A549 (cell line): ENCODE data around the gene SNX30. TPM values are rescaled to one million over a fixed set of nuclear protein-coding genes. Genes with fewer than 3 reads are reported as not detected.

Source experiments
- ATAC-seq, 2 experiments: fragments of 200-7000 bp in 1 of 2; fragments of >200 bp in 1 of 2; cut with Nextera tagmentation in 1 of 2; cut with Tn5 transposase in 1 of 2; 3 replicates each; pipeline versions ENCODE4 v1.8.0 to v1.9.1; 2018 to 2020; ENCODE audit warnings: mild to moderate bottlenecking in 1 of 2, moderate library complexity in 1 of 2
- CTCF ChIA-PET: fragments of 300-600 bp; sonication (Branson Sonifier 250); formaldehyde crosslinking; extraction: SDS; loops from one replicate; lab custom pipeline; 2021; ENCODE audit warnings: antibody characterized with exemption, inconsistent platforms; lab: Yijun Ruan, JAX
- POLR2A ChIA-PET: fragments of 350-600 bp; formaldehyde crosslinking; extraction: SDS; loops from one replicate; lab custom pipeline; 2021; ENCODE audit warnings: antibody characterized with exemption, inconsistent platforms; lab: Yijun Ruan, JAX
- DNase-seq, 2 experiments: peaks; one replicate each; pipeline versions ENCODE4 v3.0.0 to v3.0.0-alpha.2; 2011 to 2016; ENCODE audit warnings: low read depth in 1 of 2, low spot score in 1 of 2
- FAIRE-seq: peaks from 2 replicates; lab custom pipeline; 2011; peaks lifted over from hg19 to GRCh38; lab: Jason Lieb, UNC
- H3K27ac ChIP-seq, 2 experiments: fragments of >200 bp; sonication (Bioruptor Twin); formaldehyde crosslinking; 3 replicates each; pipeline ENCODE4 v1.5.1; 2016 to 2017
- H3K4me1 ChIP-seq: fragments of >200 bp; sonication (Bioruptor Twin); formaldehyde crosslinking; 3 replicates; pipeline ENCODE4 v1.6.1; 2016
- H3K4me2 ChIP-seq: fragments of >200 bp; sonication (Bioruptor Twin); formaldehyde crosslinking; 3 replicates; pipeline ENCODE4 v1.6.1; 2016
- H3K4me3 ChIP-seq: fragments of >200 bp; sonication (Bioruptor Twin); formaldehyde crosslinking; 3 replicates; pipeline ENCODE4 v1.5.1; 2016
- H3K9me3 ChIP-seq: fragments of >200 bp; sonication (Bioruptor Twin); formaldehyde crosslinking; 3 replicates; pipeline ENCODE4 v1.6.1; 2016
- ATOH8 ChIP-seq: fragments of 250-450 bp; sonication (Bioruptor Pico); IDR thresholded peaks from 2 replicates; pipeline ENCODE4 v1.5.0; 2020; ENCODE audit warnings: low read depth, mild to moderate bottlenecking, moderate library complexity
- EHMT2 ChIP-seq: fragments of 200-600 bp; sonication (generic); IDR thresholded peaks from 2 replicates; pipeline ENCODE4 v1.6.1; 2016; ENCODE audit warnings: antibody characterized with exemption, low read depth, mild to moderate bottlenecking, moderate library complexity
- FOXS1 ChIP-seq: fragments of 250-450 bp; sonication (Bioruptor Pico); IDR thresholded peaks from 2 replicates; pipeline ENCODE4 v1.5.0; 2020; ENCODE audit warnings: mild to moderate bottlenecking, moderate library complexity
- HOXA7 ChIP-seq: fragments of 250-450 bp; sonication (Bioruptor Pico); IDR thresholded peaks from 2 replicates; pipeline ENCODE4 v1.5.0; 2020; ENCODE audit warnings: mild to moderate bottlenecking, moderate library complexity
- JUN ChIP-seq, 2 experiments: fragments of >200 bp; sonication (Bioruptor Twin); formaldehyde crosslinking; IDR thresholded peaks; 2 replicates in 1 of 2; 3 replicates in 1 of 2; pipeline ENCODE4 v1.6.1; 2016 to 2017
- JUNB ChIP-seq: fragments of >200 bp; sonication (Bioruptor Twin); formaldehyde crosslinking; IDR thresholded peaks from 2 replicates; pipeline ENCODE4 v1.6.1; 2016
- KDM1A ChIP-seq: fragments of 200-600 bp; sonication (generic); IDR thresholded peaks from 2 replicates; pipeline ENCODE4 v1.6.1; 2016; ENCODE audit warnings: low read depth, mild to moderate bottlenecking
- MYC ChIP-seq: IDR thresholded peaks from 2 replicates; pipeline ENCODE4 v1.6.1; 2012; ENCODE audit warnings: mild to moderate bottlenecking, inconsistent platforms, low read length, improper control_type of control experiment, borderline replicate concordance
- NPAS2 ChIP-seq: fragments of 250-450 bp; sonication (Bioruptor Pico); IDR thresholded peaks from 2 replicates; pipeline ENCODE4 v1.8.0; 2022; ENCODE audit warnings: mild to moderate bottlenecking, moderate library complexity, borderline replicate concordance
- POLR2A ChIP-seq: IDR thresholded peaks from 2 replicates; pipeline ENCODE4 v1.6.1; 2012; ENCODE audit warnings: mild to moderate bottlenecking, low read length
- POLR2AphosphoS2 ChIP-seq: conservative IDR thresholded peaks from 2 replicates; pipeline ENCODE4 v1.6.1; 2012; ENCODE audit warnings: low read length, improper control_type of control experiment, inconsistent platforms
- RCOR1 ChIP-seq: fragments of 150-350 bp; IDR thresholded peaks from 2 replicates; pipeline ENCODE4 v1.6.1; 2014; ENCODE audit warnings: antibody characterized with exemption, low read length, low read depth
- TP53 ChIP-seq: fragments of 250-450 bp; sonication (Bioruptor Pico); IDR thresholded peaks from 2 replicates; pipeline ENCODE4 v1.5.0; 2021; ENCODE audit warnings: mild to moderate bottlenecking, moderate library complexity
- ZFP36 ChIP-seq: fragments of 450-650 bp; IDR thresholded peaks from 2 replicates; pipeline ENCODE4 v1.6.1; 2014; ENCODE audit warnings: borderline replicate concordance; ENCODE audit not compliant: partially characterized antibody
- WGBS: methylation state at CpG from one replicate; pipeline ENCODE4 v1.1.6; 2017; ENCODE audit errors: missing lambda C conversion rate; 5-methylcytosine and 5-hydroxymethylcytosine counted together
- polyA plus RNA-seq, 4 experiments: library from polyadenylated mRNA; depleted of rRNA in 3 of 4; stranded (reverse); fragments of >200 nt; fragmentation: RNase III in 1 of 4; extraction: RNeasy Plus Mini Kit Qiagen cat#74134 plus additional on column Dnase treatment in 1 of 4; gene quantifications; 2 replicates in 3 of 4; 3 replicates in 1 of 4; pipeline ENCODE4 v1.2.3, GENCODE V29; 2011 to 2017
- TF ChIP-seq, protein P1 (sequence below): fragments of >200 bp; sonication (Bioruptor Twin); formaldehyde crosslinking; IDR thresholded peaks from 3 replicates; pipeline ENCODE4 v1.5.1; 2016
- TF ChIP-seq, protein P2 (sequence below): fragments of 150-350 bp; IDR thresholded peaks from 2 replicates; pipeline ENCODE4 v1.6.1; 2014; ENCODE audit warnings: low read depth, mild to moderate bottlenecking, low read length

The SNX30 gene
- polyA plus RNA-seq, 2 of the 4 experiments (the other 2 are of a cell fraction), result 3.1 to 3.6 TPM

DNA sequence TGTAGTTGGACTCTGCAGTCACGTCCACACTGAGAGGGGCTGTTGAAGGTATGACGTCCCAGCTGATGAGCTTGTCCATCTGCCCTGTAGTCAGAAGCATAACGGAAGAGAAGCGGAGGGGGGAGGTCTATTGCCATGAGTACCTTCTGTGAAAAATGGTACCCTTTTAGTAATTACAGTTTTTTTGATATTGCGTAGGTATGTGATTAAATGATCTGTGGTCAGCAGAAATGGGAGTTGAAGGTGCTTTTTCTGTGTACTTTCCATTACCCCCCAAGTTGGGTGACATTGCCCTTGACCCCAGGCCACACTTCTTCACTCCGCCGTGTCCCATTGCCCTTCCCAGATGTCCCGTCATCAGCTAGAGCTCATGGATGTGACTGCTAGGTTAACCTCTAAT is 45.9 kb downstream of the SNX30 start:
- ChIA-PET POLR2A (no interaction called here), CTCF (interaction anchor here (1.5 kb wide), 1 partner anchor 10 kb away, joined by 3 read pairs; no protein-coding TSS in a partner anchor)
- WGBS, result 87% methylated on average over 8 of the region's 8 CpGs
- DNase-seq (no peak), ATAC-seq (no peak), FAIRE-seq (no peak)
- Histone ChIP-seq H3K4me1 (no peaks in the 10 kb centered on the region), H3K4me2 (no peak overlapping the region), H3K9me3 (no peaks in the 10 kb centered on the region), H3K27ac (no peak overlapping the region), H3K4me3 (no peak overlapping the region)
- TF ChIP-seq JUN (IDR thresholded peaks at IDR 0.05), result no peak
- TF ChIP-seq ZFP36, result no peak

DNA sequence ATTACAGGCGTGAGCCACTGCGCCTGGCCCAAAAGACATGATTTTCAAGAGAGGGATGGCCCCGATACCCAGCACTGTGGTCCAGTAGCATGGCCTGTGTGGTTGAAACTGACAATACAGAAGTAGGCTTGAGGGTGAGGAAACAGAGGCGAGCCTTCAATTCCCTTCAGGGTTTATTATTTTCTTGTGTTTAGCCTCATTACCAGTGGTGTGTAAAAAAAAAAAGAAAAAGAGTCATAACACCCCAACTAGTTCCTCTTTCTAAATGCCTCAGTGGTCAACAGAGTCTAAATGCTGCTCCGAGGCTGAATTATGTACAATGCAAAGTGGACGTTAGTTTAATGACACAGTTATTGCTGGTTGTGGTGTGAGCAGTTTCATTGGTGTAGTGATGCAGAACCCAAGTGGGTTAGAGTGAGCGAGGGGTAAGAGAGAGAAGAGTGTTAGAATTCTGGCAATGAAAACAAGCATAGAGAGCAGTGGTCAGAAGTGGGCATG is 58.8 kb downstream of the SNX30 start:
- CTCF ChIA-PET, result interaction anchor here (2.0 to 2.1 kb wide), 2 partner anchors 10 to 14 kb away, joined by 6 to 11 read pairs; no protein-coding TSS in a partner anchor
- H3K4me3 ChIP-seq, result no peak overlapping the region
- H3K4me2 ChIP-seq, result no peak overlapping the region
- POLR2A ChIA-PET, result no interaction called here
- H3K27ac ChIP-seq, result no peak overlapping the region
- FAIRE-seq, result no peak
- H3K9me3 ChIP-seq, result no peaks in the 10 kb centered on the region
- no peak for DNase-seq
- no peak for ATAC-seq
- 84% methylated on average over 7 of the region's 7 CpGs for WGBS
- TF ChIP-seq ATOH8 (CRISPR knock-in tag), result no peak
- TF ChIP-seq RCOR1, result no peak
- no peak for TF ChIP-seq EHMT2
- TF ChIP-seq FOXS1 (CRISPR knock-in tag), result no peak
- no peak for TF ChIP-seq POLR2A
- no peak for TF ChIP-seq KDM1A
- TF ChIP-seq JUNB, result no peak
- TF ChIP-seq HOXA7, result no peak
- no peak for TF ChIP-seq POLR2AphosphoS2
- TF ChIP-seq, all 56 proteins: peak for 0
- no peaks in the 10 kb centered on the region for H3K4me1 ChIP-seq

- FAIRE-seq, result no peak
- Histone ChIP-seq H3K4me1 (no peaks in the 10 kb centered on the region), H3K4me3 (no peak overlapping the region), H3K27ac (no peak overlapping the region), H3K4me2 (no peak overlapping the region), H3K9me3 (no peaks in the 10 kb centered on the region)
- ChIA-PET CTCF (interaction anchor here (2.0 to 2.1 kb wide), 2 partner anchors 10 to 14 kb away, joined by 6 to 11 read pairs; no protein-coding TSS in a partner anchor), POLR2A (no interaction called here)
- no peak for ATAC-seq
- no peak for DNase-seq
- TF ChIP-seq NPAS2 (CRISPR knock-in tag) (no peak), MYC (no peak), ZFP36 (no peak), ATOH8 (CRISPR knock-in tag) (no peak), TP53 (no peak), HOXA7 (no peak)
- TF ChIP-seq, protein P1, sequence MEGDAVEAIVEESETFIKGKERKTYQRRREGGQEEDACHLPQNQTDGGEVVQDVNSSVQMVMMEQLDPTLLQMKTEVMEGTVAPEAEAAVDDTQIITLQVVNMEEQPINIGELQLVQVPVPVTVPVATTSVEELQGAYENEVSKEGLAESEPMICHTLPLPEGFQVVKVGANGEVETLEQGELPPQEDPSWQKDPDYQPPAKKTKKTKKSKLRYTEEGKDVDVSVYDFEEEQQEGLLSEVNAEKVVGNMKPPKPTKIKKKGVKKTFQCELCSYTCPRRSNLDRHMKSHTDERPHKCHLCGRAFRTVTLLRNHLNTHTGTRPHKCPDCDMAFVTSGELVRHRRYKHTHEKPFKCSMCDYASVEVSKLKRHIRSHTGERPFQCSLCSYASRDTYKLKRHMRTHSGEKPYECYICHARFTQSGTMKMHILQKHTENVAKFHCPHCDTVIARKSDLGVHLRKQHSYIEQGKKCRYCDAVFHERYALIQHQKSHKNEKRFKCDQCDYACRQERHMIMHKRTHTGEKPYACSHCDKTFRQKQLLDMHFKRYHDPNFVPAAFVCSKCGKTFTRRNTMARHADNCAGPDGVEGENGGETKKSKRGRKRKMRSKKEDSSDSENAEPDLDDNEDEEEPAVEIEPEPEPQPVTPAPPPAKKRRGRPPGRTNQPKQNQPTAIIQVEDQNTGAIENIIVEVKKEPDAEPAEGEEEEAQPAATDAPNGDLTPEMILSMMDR, result no peak
- TF ChIP-seq, protein P2, sequence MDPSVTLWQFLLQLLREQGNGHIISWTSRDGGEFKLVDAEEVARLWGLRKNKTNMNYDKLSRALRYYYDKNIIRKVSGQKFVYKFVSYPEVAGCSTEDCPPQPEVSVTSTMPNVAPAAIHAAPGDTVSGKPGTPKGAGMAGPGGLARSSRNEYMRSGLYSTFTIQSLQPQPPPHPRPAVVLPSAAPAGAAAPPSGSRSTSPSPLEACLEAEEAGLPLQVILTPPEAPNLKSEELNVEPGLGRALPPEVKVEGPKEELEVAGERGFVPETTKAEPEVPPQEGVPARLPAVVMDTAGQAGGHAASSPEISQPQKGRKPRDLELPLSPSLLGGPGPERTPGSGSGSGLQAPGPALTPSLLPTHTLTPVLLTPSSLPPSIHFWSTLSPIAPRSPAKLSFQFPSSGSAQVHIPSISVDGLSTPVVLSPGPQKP, result no peak
- whole genome bisulfite sequencing, result 77% methylated on average over 6 of the region's 6 CpGs
Observed at GRCh38 chr9:112809906-112810305, 59.3 kb downstream of the SNX30 start.
